ENCODE measurements around the gene DPH1. TPM values are rescaled to one million over a fixed set of nuclear protein-coding genes. Genes with fewer than 3 reads are reported as not detected.

DPH1 gene
- total and polyA plus RNA-seq, 3 donors from 2014 or later: 32.6 to 93.3 (median 91.9) TPM

DNA sequence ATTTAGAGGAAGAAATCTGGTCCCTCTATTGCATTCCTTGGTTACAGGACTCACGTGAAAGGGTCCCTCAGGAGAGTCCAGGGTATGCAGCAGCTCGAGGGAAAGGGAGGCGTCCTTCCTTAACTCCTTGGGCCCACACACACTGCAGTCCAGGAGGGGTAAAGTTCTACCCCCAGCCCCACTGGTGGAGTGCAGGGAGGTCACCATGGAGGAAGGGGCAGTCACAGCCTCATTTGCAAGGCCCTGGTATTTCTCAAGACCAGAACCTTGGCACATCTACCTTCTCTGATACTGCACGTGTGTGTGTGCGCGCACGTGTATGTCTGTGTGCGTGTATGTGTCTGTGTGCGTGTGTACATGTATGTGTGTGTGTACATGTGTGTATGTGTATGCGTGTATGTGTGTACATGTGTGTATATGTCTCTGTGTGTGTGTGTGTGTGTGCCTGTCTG is 36.0 kb downstream of the DPH1 start:
- no peaks in the 10 kb centered on the region for H3K9me3 ChIP-seq
- TF ChIP-seq POLR2A (IDR thresholded peaks at IDR 0.05): no peak
- TF ChIP-seq, protein P1, sequence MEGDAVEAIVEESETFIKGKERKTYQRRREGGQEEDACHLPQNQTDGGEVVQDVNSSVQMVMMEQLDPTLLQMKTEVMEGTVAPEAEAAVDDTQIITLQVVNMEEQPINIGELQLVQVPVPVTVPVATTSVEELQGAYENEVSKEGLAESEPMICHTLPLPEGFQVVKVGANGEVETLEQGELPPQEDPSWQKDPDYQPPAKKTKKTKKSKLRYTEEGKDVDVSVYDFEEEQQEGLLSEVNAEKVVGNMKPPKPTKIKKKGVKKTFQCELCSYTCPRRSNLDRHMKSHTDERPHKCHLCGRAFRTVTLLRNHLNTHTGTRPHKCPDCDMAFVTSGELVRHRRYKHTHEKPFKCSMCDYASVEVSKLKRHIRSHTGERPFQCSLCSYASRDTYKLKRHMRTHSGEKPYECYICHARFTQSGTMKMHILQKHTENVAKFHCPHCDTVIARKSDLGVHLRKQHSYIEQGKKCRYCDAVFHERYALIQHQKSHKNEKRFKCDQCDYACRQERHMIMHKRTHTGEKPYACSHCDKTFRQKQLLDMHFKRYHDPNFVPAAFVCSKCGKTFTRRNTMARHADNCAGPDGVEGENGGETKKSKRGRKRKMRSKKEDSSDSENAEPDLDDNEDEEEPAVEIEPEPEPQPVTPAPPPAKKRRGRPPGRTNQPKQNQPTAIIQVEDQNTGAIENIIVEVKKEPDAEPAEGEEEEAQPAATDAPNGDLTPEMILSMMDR (IDR thresholded peaks at IDR 0.05): no peak
- no peaks in the 10 kb centered on the region for H3K36me3 ChIP-seq (ENCODE audit: low read depth, missing control alignments)
- intact Hi-C loops (cut with DNase I; ENCODE audit: low total_unique reads): no loop called here
- H3K4me3 ChIP-seq: no peak overlapping the region
- WGBS, 2 donors: 57 to 62% methylated on average over 6 to 10 of the region's 10 CpGs
- peak overlapping the region; percentile 51 to 78 for H3K27ac ChIP-seq
- H3K4me1 ChIP-seq: peaks cover 68% of the 10 kb centered on the region
- no peak for DNase-seq
- no peaks in the 10 kb centered on the region for H3K27me3 ChIP-seq

GRCh38 chr17:2067048-2067561 is 37.2 kb downstream of the DPH1 start:
- intact Hi-C loops (cut with DNase I; ENCODE audit: low total_unique reads): no loop called here
- no peak for DNase-seq
- no peaks in the 10 kb centered on the region for H3K36me3 ChIP-seq (ENCODE audit: low read depth, missing control alignments)
- TF ChIP-seq, protein P1 (IDR thresholded peaks at IDR 0.05): no peak
- TF ChIP-seq POLR2A (IDR thresholded peaks at IDR 0.05): no peak
- no peaks in the 10 kb centered on the region for H3K9me3 ChIP-seq
- H3K27me3 ChIP-seq: no peaks in the 10 kb centered on the region
- peaks cover 71% of the 10 kb centered on the region for H3K4me1 ChIP-seq
- no peak overlapping the region for H3K4me3 ChIP-seq
- peak overlapping the region; percentile 71 to 78 for H3K27ac ChIP-seq
- 55 to 61% methylated on average over 14 of the region's 14 CpGs for whole genome bisulfite sequencing, 2 donors

DNA sequence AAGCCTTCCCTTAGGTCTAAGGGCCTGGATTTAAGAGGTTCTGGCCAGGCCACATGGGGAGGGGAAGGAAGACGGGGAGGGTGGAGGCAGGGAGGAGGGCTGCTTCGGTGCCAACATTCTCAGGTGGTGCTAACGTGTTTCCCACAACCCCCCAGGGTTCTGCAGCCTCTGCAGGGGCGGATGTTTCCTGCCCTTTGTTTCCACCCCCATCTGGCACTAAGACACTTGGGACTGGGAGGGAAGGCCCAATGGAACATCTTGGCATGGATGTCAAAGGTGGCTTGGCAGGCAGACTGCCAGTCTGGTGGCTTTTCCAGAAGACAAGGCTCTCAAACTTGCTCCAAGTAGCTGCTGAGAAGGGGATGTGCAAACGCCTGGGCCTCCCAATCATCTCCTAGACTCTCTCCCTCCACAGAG is 37.7 kb downstream of the DPH1 start:
- TF ChIP-seq, protein P1 (IDR thresholded peaks at IDR 0.05): no peak
- no peak for TF ChIP-seq POLR2A (IDR thresholded peaks at IDR 0.05)
- no peaks in the 10 kb centered on the region for H3K27me3 ChIP-seq
- WGBS, 2 donors: 57 to 58% methylated on average over 4 to 5 of the region's 5 CpGs
- intact Hi-C loops (cut with DNase I; ENCODE audit: low total_unique reads): no loop called here
- peak overlapping the region; percentile 71 to 78 for H3K27ac ChIP-seq
- DNase-seq: no peak
- no peak overlapping the region for H3K4me3 ChIP-seq
- no peaks in the 10 kb centered on the region for H3K9me3 ChIP-seq
- no peaks in the 10 kb centered on the region for H3K36me3 ChIP-seq (ENCODE audit: low read depth, missing control alignments)
- H3K4me1 ChIP-seq: peaks cover 70% of the 10 kb centered on the region

- no peak overlapping the region for H3K4me3 ChIP-seq
- WGBS, 2 donors: 48 to 59% methylated on average over 2 to 6 of the region's 6 CpGs
- peaks cover 67% of the 10 kb centered on the region for H3K4me1 ChIP-seq
- H3K36me3 ChIP-seq (ENCODE audit: low read depth, missing control alignments): no peaks in the 10 kb centered on the region
- DNase-seq: no peak
- H3K27me3 ChIP-seq: no peaks in the 10 kb centered on the region
- intact Hi-C loops (cut with DNase I; ENCODE audit: low total_unique reads): no loop called here
- H3K27ac ChIP-seq: peak overlapping the region; percentile 78 to 81
- no peak for TF ChIP-seq POLR2A (IDR thresholded peaks at IDR 0.05)
- TF ChIP-seq, protein P1 (IDR thresholded peaks at IDR 0.05): no peak
- H3K9me3 ChIP-seq: no peaks in the 10 kb centered on the region
Measured at GRCh38 chr17:2068031-2068518, 38.1 kb downstream of the DPH1 start.

- WGBS, 2 donors: 53 to 72% methylated on average over 15 of the region's 15 CpGs
- DNase-seq: no peak
- H3K4me1 ChIP-seq: peaks cover 65% of the 10 kb centered on the region
Measured at GRCh38 chr17:2068519-2069051, 38.6 kb downstream of the DPH1 start.

More at GRCh38 chr17:2068519-2069051, 38.6 kb downstream of the DPH1 start:
- Histone ChIP-seq H3K9me3 (no peaks in the 10 kb centered on the region), H3K4me3 (no peak overlapping the region), H3K27ac (peak overlapping the region; percentile 78 to 81), H3K27me3 (no peaks in the 10 kb centered on the region), H3K36me3 (ENCODE audit: low read depth, missing control alignments) (no peaks in the 10 kb centered on the region)
- TF ChIP-seq, protein P1 (IDR thresholded peaks at IDR 0.05): no peak
- no peak for TF ChIP-seq POLR2A (IDR thresholded peaks at IDR 0.05)
- intact Hi-C loops (cut with DNase I; ENCODE audit: low total_unique reads): no loop called here
